ENCODE measurements around the gene CSF2RB. TPM values are rescaled to one million over a fixed set of nuclear protein-coding genes. Genes with fewer than 3 reads are reported as not detected.
"Not testable (repeated sequence)": the region's sequence is repeated elsewhere in the genome, so short reads cannot be mapped to it uniquely, and the experiment has no call there.

CSF2RB gene
- total RNA-seq, 1 experiment from 2014 or later: not detected

- peak; percentile 13 for DNase-seq (ENCODE audit: low read depth)
Measured at GRCh38 chr22:36966851-36967540, 53.6 kb downstream of the CSF2RB start.

DNA sequence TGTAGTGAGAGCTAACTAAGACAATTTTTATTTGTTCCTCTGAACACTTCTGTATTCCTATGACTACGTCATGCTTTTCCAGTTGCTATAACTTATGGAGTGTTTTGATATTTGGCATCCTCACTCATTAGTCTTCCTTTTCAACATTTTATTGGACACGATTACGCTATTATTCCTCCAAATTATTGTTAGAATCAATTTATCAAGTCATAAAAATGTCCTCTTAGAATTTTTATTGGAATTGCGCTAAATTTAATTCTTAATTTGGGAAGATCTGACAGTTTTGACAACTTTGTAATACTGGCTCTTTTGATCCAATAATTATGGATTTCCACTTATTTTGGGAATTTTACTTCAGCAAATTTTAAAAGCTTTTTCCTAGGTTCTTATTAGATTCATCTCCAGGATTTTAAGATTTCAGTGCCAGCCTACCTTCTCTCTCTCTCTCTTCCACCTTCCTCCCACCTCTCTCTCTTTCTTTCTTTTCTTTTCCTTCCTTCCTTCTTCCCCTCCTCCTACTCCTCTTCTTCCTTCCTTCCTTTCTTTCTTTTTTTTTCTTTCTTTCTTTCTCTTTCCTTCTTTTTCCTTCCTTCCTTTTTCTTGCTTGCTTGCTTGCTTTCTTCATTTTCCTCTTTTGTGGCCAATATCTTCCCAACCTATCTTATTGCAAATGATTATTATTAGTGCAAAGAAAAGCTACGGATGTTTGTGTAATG is 55.0 kb downstream of the CSF2RB start:
- no peak for DNase-seq (ENCODE audit: low read depth)

DNA sequence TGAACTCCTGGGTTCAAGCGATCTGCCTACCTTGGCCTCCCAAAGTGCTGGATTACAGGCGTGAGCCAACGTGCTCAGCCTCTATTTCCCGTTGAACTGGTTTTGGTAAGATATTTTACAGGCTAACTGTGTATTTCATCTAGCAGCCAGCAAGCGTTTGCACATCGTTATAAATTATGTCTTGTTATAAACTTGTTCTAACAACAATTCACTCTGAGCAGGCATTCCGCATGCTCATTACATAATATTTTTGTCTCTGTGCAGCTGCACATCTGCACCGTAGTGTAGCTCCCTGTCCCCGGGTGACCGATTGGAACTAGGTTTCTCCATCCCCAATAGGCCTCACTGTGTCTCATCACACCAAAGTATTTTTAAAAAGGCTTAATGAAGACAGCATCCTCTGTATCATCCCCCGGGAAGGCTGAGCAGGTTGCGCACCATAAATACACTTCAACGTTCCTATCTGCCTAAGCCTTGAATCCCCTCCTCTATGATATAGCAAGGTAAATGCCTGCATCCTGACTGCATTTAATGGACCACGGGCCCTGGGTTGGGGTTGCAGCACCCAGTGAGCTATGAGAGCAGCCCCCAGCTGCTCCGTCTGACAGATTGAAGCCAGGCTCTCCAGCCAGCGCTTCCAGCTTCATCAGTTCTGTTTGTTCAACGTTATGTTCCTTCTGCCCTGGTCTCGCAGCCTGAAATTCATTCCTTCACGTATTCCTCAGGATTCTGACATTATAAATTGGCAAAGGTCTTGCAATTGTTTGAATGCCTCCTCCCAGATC is 58.1 kb downstream of the CSF2RB start:
- DNase-seq (ENCODE audit: low read depth): no peak

DNA sequence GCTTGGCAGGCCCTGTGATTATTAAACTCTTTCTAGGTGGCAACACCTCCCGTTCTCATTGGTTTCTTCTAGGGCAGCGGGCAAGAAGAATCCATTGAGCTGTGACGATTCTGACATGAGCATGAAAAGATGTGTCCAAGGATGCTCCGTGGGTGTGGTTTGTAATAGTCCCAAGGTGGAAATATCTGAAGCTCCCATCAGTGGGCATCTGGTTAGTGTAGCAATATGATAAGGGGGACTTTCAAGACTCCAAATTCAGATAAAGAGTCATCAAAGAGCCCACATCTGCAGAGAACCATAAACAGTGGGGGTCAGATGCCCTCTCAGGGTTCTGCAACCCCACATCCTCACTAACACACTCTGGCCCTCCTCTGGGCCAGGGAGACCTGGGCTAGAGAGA is 63.2 kb downstream of the CSF2RB start:
- DNase-seq (ENCODE audit: low read depth): no peak

DNA sequence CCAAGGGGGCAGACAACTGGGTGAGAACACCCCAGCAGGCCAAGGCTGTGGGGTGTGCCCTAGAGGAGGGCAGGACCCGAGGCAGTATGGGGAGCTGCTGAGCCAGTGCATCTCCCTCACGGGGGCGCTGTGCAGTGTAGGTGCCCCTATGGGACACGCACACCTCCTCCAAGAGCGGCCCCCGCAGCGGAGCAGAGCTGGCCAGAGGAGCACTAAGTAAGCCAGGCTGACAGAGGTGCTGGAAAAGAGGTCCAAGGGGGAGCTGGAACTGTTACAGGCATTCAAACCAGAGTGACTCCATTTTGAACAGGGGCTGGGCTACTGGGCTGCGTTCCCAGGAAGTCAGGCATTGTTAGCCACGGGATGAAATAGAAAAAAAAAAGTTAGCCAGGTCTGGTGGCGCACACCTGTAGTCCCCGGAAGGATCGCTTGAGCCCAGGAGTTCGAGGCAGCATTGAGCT is 64.0 kb downstream of the CSF2RB start:
- DNase-seq (ENCODE audit: low read depth): peak; percentile 72

DNA sequence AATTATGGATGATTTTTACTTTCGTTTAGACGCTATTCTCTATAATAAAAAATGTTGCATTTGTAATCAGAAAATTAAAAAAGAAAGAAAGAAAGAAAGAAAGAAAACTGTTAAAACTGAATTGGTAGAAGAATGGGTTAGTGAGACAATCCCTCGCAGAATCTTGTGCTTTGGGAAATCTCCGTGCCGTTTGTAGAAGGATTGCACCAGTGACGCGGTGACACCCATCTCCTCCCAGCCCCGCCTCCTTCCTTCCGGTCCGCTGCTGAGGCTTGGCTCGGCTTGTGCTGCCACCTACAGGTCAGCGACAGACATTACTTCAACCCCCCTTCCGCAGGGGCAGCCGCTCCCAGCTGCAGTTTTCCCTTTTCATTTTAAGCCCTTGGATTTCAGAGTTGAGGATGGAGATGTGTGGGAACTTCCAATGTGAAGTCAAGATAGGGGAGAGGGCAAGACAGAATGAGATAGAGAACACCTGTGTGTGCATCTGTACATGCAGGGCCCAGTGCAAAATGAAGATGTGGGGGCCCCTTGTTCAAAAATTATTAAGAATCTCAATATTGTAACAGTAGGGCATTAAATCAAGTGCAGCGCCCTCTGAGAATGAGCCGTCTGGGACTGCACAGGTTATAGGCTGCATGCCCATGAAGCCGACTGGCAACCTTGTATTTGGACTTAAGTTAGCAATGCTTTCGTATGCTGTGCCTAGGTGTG is 64.7 kb downstream of the CSF2RB start:
- DNase-seq (ENCODE audit: low read depth): peak; percentile 91

- no peak for DNase-seq (ENCODE audit: low read depth)
Measured at GRCh38 chr22:36979016-36979910, 65.8 kb downstream of the CSF2RB start.

DNA sequence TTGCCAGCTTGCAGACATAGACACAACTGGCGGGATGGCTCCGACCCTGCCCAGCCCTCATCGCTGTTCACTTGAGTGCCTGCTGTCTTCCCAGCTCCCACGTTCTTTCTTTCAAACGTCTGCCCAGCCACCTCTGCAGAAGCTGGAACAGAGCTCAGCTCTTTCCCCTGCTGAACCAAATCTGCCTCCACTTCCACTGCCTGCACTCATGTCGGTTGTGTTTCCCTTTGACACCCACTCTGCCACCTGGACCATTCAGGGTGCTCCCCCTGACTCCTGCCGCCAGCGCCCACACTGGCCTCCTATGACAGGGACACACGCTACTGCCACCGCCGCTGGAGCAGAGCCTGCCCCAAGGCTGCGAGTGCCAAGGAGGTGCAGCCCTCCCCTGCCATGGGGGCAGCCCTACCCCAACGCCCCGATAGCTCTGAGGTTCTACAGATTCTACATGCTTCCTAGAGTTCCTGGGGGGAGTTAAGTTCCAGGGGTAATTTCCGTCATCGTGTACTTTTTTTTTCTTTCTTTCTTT is 67.9 kb downstream of the CSF2RB start:
- DNase-seq (ENCODE audit: low read depth): no peak

GRCh38 chr22:36982136-36982535 is 68.7 kb downstream of the CSF2RB start:
- no peak for DNase-seq (ENCODE audit: low read depth)

DNA sequence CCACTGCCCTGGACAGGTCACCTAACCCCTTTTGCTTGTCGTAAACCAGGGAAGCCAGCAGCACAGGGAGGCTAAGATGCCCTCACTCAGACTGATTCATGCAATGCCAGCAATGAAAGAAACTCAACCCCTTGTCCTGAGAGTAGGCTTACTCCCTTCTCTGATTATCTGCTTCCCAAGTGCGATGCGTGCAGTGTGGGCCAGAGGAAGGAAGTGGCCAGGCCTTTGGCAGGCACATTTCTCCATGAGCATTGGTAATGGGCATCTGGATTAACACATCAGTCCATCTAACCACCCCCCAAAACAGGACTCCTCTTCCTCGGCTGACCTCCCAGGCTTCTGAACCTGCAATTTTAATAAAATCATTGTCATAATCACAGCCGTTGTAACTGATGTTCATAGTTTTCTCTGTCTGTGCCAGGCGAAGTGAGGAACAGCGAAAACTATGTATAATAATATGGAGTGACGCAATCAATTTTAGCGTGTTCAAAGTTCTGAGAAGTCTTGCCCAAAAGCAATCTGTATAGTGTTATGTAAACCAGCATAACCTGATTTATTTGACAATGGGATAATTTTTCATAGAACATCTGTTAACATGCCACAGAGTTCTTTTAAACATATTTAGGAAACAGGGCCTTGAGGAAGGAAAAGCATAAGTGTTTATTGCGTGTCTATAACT is 71.9 kb downstream of the CSF2RB start:
- no peak for DNase-seq (ENCODE audit: low read depth)

GRCh38 chr22:36986242-36986821 is 72.9 kb downstream of the CSF2RB start:
- DNase-seq (ENCODE audit: low read depth): no peak

- no peak for DNase-seq (ENCODE audit: low read depth)
Measured at GRCh38 chr22:36988075-36988832, 74.8 kb downstream of the CSF2RB start.

DNA sequence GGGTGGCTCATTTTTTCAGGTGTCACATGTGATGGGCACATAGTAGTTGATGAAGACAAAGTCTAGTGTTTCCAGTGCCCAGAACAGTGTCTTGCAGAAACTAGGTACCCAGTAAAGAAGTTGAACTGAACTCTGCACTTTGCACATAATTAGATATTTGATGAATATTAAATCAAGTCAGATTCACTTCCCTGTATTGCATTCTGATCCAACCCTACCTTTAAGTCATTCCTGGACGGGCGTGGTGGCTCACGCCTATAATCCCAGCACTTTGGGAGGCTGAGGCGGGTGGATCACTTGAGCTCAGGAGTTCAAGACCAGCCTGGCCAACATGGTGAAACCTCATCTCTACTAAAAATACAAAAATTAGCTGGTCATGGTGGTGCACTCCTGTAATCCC is 75.6 kb downstream of the CSF2RB start:
- DNase-seq (ENCODE audit: low read depth): not testable (repeated sequence)

Other genes starting within 250 kb of the CSF2RB start
- gene CACNG2, start 209.9 kb upstream of the CSF2RB start, total RNA-seq (2014; rRNA removed; shearing (Covaris generic)): not detected in 2 replicates
- 18.9 and 21.9 TPM in 2 replicates for gene IFT27, start 137.5 kb upstream of the CSF2RB start, total RNA-seq (2014; rRNA removed; shearing (Covaris generic))
- gene PVALB, start 96.6 kb upstream of the CSF2RB start, total RNA-seq (2014; rRNA removed; shearing (Covaris generic)): not detected in 2 replicates
- 0.23 and 1.7 TPM in 2 replicates for gene NCF4, start 52.6 kb upstream of the CSF2RB start, total RNA-seq (2014; rRNA removed; shearing (Covaris generic))
- 27.6 and 30.8 TPM in 2 replicates for gene TST, start 105.8 kb downstream of the CSF2RB start, total RNA-seq (2014; rRNA removed; shearing (Covaris generic))
- gene MPST, start 106.1 kb downstream of the CSF2RB start, total RNA-seq (2014; rRNA removed; shearing (Covaris generic)): 66.4 and 67.3 TPM in 2 replicates
- gene KCTD17, start 138.1 kb downstream of the CSF2RB start, total RNA-seq (2014; rRNA removed; shearing (Covaris generic)): 20.6 and 20.8 TPM in 2 replicates
- gene TMPRSS6, start 196.1 kb downstream of the CSF2RB start, total RNA-seq (2014; rRNA removed; shearing (Covaris generic)): not detected in 2 replicates
- not detected in 2 replicates for gene IL2RB, start 236.3 kb downstream of the CSF2RB start, total RNA-seq (2014; rRNA removed; shearing (Covaris generic))